H1 (cell line): Measurements from ENCODE around the gene AIPL1. TPM values are rescaled to one million over a fixed set of nuclear protein-coding genes. Genes with fewer than 3 reads are reported as not detected.

Experiments
- ATF2 ChIP-seq: IDR thresholded peaks from 2 replicates; pipeline ENCODE4 v1.6.1; 2012; ENCODE audit warnings: low read length, inconsistent platforms
- HDAC6 ChIP-seq: IDR thresholded peaks from one replicate; pipeline ENCODE4 v1.7.1; 2012; ENCODE audit warnings: low read depth, mild to moderate bottlenecking, inconsistent platforms, low read length, moderate library complexity
- JUN ChIP-seq: IDR thresholded peaks from 2 replicates; pipeline ENCODE4 v1.6.1; 2011; ENCODE audit warnings: low read depth, mild to moderate bottlenecking, improper control_type of control experiment, low read length
- JUND ChIP-seq: IDR thresholded peaks from 2 replicates; pipeline ENCODE4 v1.6.1; 2011; ENCODE audit warnings: mild to moderate bottlenecking, improper control_type of control experiment, low read length
- SP1 ChIP-seq: IDR thresholded peaks from 2 replicates; pipeline ENCODE4 v1.6.1; 2011; ENCODE audit warnings: low read depth, low read length
- SP2 ChIP-seq: IDR thresholded peaks from 2 replicates; pipeline ENCODE4 v1.6.1; 2012; ENCODE audit warnings: mild to moderate bottlenecking, low read length, inconsistent platforms
- TAF1 ChIP-seq: IDR thresholded peaks from 2 replicates; pipeline ENCODE4 v1.6.1; 2011; ENCODE audit warnings: mild to moderate bottlenecking, low read depth, low read length
- polyA plus RNA-seq, 7 experiments: library from polyadenylated mRNA; depleted of rRNA in 3 of 7; stranded (reverse) in 5 of 7; unstranded in 2 of 7; fragments of >200 nt in 5 of 7; fragments of 200-250 nt in 2 of 7; gene quantifications; 1 replicate in 5 of 7; 2 replicates in 1 of 7; 4 replicates in 1 of 7; pipeline versions ENCODE4 v1.2.1 to v1.2.3, GENCODE V29; 2011 to 2013; ENCODE audit warnings: missing spikeins in 2 of 7, mixed read lengths in 2 of 7
- total RNA-seq: library from RNA; stranded (reverse); fragmentation: NEBNext Ultra II Directional; extraction: Animal tissue kit (Norgen Biotek cat#: 25700); gene quantifications from 2 replicates; pipeline ENCODE4 v1.2.1, GENCODE V29; 2021
- TF ChIP-seq, protein P1 (sequence below): IDR thresholded peaks from 2 replicates; pipeline ENCODE4 v1.6.1; 2011; ENCODE audit warnings: low read depth, mild to moderate bottlenecking, low read length; ENCODE audit not compliant: insufficient read depth
- TF ChIP-seq, protein P2 (sequence below), 3 experiments: IDR thresholded peaks; 1 replicate in 2 of 3; 2 replicates in 1 of 3; pipeline versions ENCODE4 v1.5.1 to v1.6.1; 2011; ENCODE audit warnings: low read length in 3 of 3, mild to moderate bottlenecking in 3 of 3, inconsistent platforms in 2 of 3, low read depth in 1 of 3, moderate library complexity in 1 of 3; ENCODE audit not compliant: insufficient read depth in 1 of 3; ENCODE audit errors: control extremely low read depth in 1 of 3

AIPL1 gene
- total and polyA plus RNA-seq, 2 of the 8 experiments (the other 6 are each of a cell fraction or from before 2014, with no cell fraction given), result 0.56 to 0.71 TPM

DNA sequence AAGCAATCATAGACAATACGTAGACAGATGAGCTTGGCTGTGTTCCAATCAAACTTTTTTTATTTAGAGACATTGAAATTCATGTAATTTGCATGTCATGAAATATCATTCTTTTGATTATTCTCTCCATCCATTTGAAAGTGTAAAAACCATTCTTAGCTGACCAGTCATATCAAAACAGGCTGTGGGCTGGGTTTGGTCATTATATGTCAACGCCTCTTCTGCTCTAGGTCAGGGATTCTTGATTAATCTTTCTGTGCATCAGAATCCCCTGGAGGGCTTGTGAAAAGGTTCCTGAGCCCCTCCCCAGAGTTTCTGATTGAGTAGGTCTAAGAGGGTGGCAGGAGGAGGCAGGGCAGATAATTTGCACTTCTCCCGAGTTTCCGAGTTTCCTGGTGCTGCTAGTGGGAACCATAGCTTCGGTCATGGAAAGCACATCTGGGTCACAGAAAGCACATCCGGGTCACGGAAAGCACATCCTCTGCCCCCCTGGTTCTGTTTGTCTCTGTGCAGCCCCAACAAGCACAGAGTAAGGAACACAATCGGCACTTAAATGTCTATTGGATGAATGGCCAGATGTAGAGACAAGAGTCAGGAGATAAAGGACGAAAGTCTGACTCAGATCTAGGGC, 25.7 kb upstream of the AIPL1 start (continued):
- TF ChIP-seq SP2 (no peak), ATF2 (no peak), TAF1 (no peak), JUN (no peak), JUND (no peak), SP1 (no peak), HDAC6 (no peak)
- TF ChIP-seq, protein P1, sequence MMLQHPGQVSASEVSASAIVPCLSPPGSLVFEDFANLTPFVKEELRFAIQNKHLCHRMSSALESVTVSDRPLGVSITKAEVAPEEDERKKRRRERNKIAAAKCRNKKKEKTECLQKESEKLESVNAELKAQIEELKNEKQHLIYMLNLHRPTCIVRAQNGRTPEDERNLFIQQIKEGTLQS, result no peak
- TF ChIP-seq, protein P2, sequence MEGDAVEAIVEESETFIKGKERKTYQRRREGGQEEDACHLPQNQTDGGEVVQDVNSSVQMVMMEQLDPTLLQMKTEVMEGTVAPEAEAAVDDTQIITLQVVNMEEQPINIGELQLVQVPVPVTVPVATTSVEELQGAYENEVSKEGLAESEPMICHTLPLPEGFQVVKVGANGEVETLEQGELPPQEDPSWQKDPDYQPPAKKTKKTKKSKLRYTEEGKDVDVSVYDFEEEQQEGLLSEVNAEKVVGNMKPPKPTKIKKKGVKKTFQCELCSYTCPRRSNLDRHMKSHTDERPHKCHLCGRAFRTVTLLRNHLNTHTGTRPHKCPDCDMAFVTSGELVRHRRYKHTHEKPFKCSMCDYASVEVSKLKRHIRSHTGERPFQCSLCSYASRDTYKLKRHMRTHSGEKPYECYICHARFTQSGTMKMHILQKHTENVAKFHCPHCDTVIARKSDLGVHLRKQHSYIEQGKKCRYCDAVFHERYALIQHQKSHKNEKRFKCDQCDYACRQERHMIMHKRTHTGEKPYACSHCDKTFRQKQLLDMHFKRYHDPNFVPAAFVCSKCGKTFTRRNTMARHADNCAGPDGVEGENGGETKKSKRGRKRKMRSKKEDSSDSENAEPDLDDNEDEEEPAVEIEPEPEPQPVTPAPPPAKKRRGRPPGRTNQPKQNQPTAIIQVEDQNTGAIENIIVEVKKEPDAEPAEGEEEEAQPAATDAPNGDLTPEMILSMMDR (IDR thresholded peaks at IDR 0.05; ENCODE audit: control extremely low read depth in 1 of 3, insufficient read depth in 1 of 3, low read depth in 1 of 3, low read length in 3 of 3), result no peak
